Subcutaneous adipose tissue (tissue), 4 donors: ENCODE measurements around the gene TMEM250. TPM values are rescaled to one million over a fixed set of nuclear protein-coding genes. Genes with fewer than 3 reads are reported as not detected.

Experiments
- CTCF ChIP-seq: fragments of 450-650 bp; IDR thresholded peaks from one replicate; pipeline ENCODE4 v1.5.1; 2016; ENCODE audit warnings: low read depth, mild to moderate bottlenecking, control low read depth, antibody characterized with exemption, moderate library complexity
- total RNA-seq, 4 donors: library from RNA; depleted of rRNA; stranded (reverse); fragments of >200 nt; gene quantifications; one replicate each; pipeline ENCODE4 v1.1.0, GENCODE V29; 2016

Gene TMEM250
- total RNA-seq, 4 donors from 2014 or later: 11.3 to 47.8 (median 19.6) TPM

DNA sequence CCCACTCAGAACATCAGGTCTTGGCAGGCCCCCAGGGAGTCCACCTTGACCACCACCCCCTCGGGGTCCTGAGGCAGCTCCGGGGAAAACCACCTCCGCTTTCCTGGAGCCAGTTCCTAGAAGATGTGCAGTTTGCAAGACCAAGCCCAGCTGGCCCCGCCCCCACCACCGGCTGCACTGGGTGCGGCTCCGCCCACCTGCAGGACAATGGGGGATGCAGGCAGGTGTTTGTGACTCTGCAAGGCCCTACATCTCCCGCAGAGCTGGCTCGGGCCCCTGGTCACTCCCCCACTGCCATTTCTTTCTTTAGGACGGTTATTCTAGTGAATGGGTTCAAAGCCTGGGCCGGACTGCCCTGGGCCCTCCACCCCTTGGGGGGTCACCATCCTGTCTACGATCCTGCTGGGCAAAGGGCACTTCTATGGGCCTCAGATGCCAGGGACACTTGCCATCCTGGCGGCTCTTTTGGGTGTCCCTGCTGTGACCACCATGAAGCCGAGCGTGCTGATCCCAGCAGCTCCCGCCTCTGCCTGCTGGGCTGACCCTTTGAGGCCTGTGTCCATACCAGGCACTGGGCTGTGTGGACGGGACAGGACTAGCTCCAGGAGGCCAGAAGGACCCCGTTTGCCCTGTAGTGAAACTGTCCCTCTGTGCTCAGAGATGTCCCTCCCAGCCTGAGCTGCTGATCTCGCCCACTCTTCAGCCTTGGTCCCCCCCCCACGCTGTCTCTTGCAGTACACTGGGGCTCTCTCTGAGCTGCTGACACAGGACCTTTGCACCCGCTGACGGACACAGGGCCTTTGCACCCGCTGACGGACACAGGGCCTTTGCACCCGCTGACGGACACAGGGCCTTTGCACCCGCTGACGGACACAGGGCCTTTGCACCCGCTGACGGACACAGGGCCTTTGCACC is 17.7 kb downstream of the TMEM250 start:
- TF ChIP-seq CTCF: no peak

- TF ChIP-seq CTCF: no peak
Measured at GRCh38 chr9:136099542-136099941, 19.1 kb downstream of the TMEM250 start.

- no peak for TF ChIP-seq CTCF
Measured at GRCh38 chr9:136098844-136099243, 19.8 kb downstream of the TMEM250 start.

DNA sequence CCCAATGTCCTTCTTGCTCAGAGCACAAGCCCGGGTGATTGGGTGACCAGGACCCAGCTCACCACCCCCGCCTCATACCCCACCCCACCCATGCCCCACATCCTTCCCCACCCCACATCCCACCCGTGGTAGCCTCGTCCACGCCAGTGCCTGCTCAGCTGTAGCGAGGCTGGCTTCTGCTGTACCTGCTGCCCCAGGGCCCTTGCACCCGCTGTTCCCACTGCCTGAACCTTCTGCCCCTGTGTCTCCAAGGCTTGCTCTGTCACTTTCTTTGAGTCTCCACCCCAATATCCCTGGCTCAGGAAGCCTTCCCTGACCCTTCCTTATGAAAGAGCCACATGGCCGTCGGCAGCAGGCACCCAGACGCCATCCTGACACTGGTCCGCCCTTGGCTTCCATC is 20.5 kb downstream of the TMEM250 start:
- TF ChIP-seq CTCF: no peak

DNA sequence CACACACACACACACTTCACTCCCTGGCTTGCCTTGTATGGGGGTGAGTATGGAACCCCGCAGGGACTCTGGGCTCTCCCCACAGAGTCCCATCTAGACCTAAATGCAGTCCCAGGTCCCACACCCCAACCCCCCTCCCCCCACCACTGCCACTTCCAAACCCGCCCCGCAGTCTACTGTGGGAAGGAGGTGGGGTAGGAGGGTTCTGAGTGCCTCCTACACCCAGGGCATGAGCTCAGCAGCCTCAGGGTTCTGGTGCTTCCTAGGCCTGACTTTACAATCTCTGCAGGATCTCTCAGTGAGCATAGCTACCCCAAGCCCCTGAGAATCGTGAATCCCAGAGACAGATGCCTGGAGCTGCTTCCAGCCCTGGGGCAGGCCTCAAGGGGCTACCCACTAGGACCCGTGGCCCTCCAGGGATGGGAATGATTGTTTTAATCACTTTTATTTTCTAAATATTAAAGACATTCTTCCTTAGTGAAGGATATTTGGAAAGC is 22.1 kb downstream of the TMEM250 start:
- no peak for TF ChIP-seq CTCF

DNA sequence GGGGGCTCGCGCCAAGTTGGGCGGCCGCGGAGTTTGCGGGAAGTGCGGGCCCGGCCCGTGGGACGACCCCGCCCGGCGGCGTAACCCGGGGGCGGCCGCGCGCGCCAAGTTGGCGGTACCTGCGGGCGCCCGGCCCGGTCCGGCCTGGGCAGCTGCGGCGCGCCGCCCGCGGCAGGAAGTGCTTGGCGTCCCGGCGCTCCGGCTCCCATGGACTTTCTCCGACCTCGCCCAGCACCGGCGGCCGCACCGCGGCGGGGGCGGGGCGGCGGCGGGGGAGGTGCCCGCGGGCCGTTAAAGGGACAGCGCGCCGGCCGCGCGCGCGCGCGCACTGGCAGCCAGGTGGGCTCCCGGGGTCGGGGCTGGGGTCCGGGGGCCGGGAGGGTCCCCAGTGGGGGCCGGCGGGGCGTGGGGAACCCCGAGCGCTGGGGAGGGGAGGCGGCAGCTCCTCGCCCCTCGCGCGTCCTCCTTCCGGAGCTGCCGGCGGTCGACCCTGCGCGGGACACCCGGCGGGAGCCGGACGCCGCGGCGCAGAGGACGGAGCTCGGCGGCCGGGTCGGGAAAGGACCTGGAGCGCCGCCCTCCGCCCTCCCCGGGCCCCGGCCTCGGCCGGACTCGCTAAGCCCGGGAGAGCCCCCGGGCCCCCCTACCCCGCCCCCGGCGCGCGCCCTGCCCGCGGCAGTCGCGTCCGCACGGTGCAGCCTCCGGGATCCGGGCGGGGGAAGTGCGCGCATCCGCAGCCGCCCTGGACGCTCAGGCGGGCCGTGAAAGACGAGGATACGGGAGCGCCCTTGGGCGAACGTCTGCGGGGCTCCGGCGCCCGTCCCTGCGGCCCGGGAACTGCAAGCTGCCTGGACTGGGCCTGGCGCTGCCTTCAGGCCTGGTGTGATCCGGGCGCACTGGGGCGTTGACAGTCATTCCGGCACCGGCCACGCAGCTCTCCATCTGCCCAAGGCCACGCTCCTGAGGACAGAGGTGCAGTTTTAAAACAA is 23.3 kb downstream of the TMEM250 start, which contains the start of gene NACC2:
Gene NACC2 (minus strand): TSS at position 220 of the 989 bp plus-strand sequence. CDS start 44,768 bp downstream, outside the sequence.
- no peak for TF ChIP-seq CTCF
